ENCODE data around the gene MAGIX.

The MAGIX gene

GRCh38 chrX:49160908-49161307 lies 1.6 kb upstream of the MAGIX start:
- H3K4me3 ChIP-seq (ENCODE audit: low read depth, low read length) = no peak overlapping the region
- TF ChIP-seq, protein P1, sequence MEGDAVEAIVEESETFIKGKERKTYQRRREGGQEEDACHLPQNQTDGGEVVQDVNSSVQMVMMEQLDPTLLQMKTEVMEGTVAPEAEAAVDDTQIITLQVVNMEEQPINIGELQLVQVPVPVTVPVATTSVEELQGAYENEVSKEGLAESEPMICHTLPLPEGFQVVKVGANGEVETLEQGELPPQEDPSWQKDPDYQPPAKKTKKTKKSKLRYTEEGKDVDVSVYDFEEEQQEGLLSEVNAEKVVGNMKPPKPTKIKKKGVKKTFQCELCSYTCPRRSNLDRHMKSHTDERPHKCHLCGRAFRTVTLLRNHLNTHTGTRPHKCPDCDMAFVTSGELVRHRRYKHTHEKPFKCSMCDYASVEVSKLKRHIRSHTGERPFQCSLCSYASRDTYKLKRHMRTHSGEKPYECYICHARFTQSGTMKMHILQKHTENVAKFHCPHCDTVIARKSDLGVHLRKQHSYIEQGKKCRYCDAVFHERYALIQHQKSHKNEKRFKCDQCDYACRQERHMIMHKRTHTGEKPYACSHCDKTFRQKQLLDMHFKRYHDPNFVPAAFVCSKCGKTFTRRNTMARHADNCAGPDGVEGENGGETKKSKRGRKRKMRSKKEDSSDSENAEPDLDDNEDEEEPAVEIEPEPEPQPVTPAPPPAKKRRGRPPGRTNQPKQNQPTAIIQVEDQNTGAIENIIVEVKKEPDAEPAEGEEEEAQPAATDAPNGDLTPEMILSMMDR (IDR thresholded peaks at IDR 0.05; ENCODE audit: insufficient read depth, low read depth, low read length, missing control alignments) = no peak

GRCh38 chrX:49161632-49162031 lies 926 bp upstream of the MAGIX start:
- H3K4me3 ChIP-seq (ENCODE audit: low read depth, low read length) = no peak overlapping the region
- no peak for DNase-seq (ENCODE audit: low read depth)
- TF ChIP-seq, protein P1 (IDR thresholded peaks at IDR 0.05; ENCODE audit: insufficient read depth, low read depth, low read length, missing control alignments) = no peak

More at GRCh38 chrX:49160908-49161307, 1.6 kb upstream of the MAGIX start:
- DNase-seq (ENCODE audit: low read depth) = no peak

DNA sequence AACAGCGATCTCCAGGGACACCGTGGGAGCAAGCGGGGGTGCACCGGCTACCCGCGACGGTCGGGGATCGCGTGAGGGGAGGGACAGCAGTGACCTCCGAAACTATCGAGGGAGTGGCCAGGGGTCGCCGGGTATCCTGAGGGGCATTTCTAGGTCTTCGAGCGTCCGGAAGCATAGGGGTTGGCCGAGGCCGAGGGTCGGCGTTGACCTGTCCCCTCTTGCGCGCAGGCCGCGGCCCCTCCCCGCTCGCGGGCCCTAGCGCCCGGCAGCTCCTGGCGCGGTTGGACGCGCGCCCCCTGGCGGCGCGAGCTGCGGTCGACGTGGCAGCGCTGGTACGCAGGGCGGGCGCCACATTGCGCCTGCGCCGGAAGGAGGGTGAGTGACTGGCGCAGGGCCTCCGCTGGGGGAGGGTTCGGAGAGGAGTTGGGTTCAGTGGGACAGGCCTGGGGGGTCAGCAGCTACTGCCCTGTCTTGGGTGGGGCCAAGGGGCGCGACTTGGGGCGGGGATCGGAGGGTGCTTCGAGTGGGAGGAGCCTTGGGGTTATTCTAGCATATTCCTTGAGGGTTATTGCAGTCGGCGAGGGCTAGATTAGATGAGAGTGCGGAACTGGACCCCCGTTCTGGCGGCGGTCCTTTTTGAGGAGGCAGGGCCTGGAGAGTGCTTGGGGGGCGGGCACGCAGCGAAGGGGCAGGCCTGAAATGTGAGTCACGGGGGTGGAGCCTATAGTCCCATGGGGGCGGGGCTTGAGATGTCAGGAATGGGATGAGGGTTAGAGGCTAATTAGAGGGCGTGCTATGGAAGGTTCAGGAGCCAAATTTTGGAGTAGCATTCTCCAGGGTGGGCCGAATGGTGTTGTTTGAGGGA lies 1.2 kb downstream of the MAGIX start:
- DNase-seq (ENCODE audit: low read depth) = peak; percentile 90
- H3K4me3 ChIP-seq (ENCODE audit: low read depth, low read length) = peak overlapping the region; percentile 46
- TF ChIP-seq, protein P1 (IDR thresholded peaks at IDR 0.05; ENCODE audit: insufficient read depth, low read depth, low read length, missing control alignments) = peak; percentile 72

DNA sequence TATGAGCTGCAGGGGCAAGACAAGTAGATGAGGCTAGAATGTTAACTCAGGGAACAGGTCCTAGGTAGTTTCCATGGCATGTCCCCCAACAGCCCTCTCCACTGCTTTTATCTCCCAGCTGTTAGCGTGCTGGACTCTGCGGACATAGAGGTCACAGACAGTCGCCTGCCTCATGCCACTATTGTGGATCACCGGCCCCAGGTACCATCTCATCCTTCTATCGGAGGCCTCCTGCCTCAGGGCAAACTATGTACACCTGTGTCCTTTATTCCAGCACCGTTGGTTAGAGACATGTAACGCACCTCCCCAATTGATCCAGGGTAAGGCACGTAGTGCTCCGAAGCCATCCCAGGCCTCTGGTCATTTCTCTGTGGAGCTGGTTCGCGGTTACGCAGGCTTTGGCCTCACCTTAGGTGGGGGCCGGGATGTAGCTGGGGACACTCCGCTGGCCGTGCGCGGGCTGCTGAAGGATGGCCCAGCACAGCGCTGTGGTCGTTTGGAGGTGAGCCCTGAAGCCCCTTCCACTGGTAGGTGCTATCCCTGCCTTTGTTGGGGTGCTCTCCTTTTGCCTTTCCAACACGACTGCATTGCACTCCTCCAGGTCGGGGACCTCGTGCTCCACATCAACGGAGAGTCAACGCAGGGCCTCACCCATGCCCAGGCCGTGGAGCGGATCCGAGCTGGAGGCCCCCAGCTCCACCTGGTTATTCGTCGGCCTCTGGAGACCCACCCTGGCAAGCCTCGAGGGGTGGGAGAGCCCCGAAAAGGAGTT lies 2.2 kb downstream of the MAGIX start:
- no peak for DNase-seq (ENCODE audit: low read depth)
- TF ChIP-seq, protein P1 (IDR thresholded peaks at IDR 0.05; ENCODE audit: insufficient read depth, low read depth, low read length, missing control alignments) = no peak
- H3K4me3 ChIP-seq (ENCODE audit: low read depth, low read length) = no peak overlapping the region

- peak overlapping the region; percentile 51 for H3K4me3 ChIP-seq (ENCODE audit: low read depth, low read length)
- TF ChIP-seq, protein P1 (IDR thresholded peaks at IDR 0.05; ENCODE audit: insufficient read depth, low read depth, low read length, missing control alignments) = peak; percentile 10
- DNase-seq (ENCODE audit: low read depth) = peak; percentile 87
Measured at GRCh38 chrX:49165901-49166881, 3.6 kb downstream of the MAGIX start.

Measured in GM12865 (cell line).